Hepatocyte (in vitro differentiated cells): ENCODE results near the gene PRDX3. TPM values are rescaled to one million over a fixed set of nuclear protein-coding genes. Genes with fewer than 3 reads are reported as not detected.
A peak's percentile ranks its signal among the peaks of the same experiment; 100 is the strongest.

Source experiments
- DNase-seq: peaks from one replicate; pipeline ENCODE4 v3.0.0-alpha.2; 2016; ENCODE audit warnings: low spot score
- H2AFZ ChIP-seq: fragments of 200-600 bp; sonication (generic); 2 replicates; pipeline ENCODE4 v1.6.0; 2016; ENCODE audit warnings: antibody characterized with exemption, mild to moderate bottlenecking
- H3K27ac ChIP-seq: fragments of 200-600 bp; sonication (generic); 2 replicates; pipeline ENCODE4 v1.5.1; 2016; ENCODE audit warnings: mild to moderate bottlenecking
- H3K27me3 ChIP-seq: fragments of 200-600 bp; sonication (generic); 2 replicates; pipeline ENCODE4 v1.6.1; 2016
- H3K36me3 ChIP-seq: fragments of 200-600 bp; sonication (generic); replicated peaks from 2 replicates; pipeline ENCODE4 v1.5.1; 2016; ENCODE audit warnings: low read depth; ENCODE audit not compliant: insufficient read depth
- H3K4me1 ChIP-seq: fragments of 200-600 bp; sonication (generic); 2 replicates; pipeline ENCODE4 v1.5.1; 2016; ENCODE audit warnings: mild to moderate bottlenecking, moderate library complexity; ENCODE audit not compliant: insufficient read depth
- H3K4me2 ChIP-seq: fragments of 200-600 bp; sonication (generic); 2 replicates; pipeline ENCODE4 v1.6.0; 2016
- H3K4me3 ChIP-seq: fragments of 200-600 bp; sonication (generic); 2 replicates; pipeline ENCODE4 v1.5.1; 2016; ENCODE audit warnings: mild to moderate bottlenecking
- H3K79me2 ChIP-seq: fragments of 200-600 bp; sonication (generic); 2 replicates; pipeline ENCODE4 v1.6.0; 2017; ENCODE audit warnings: mild to moderate bottlenecking
- H3K9me2 ChIP-seq: fragments of 200-600 bp; sonication (generic); replicated peaks from 2 replicates; pipeline ENCODE4 v1.6.0; 2017; ENCODE audit warnings: mild to moderate bottlenecking; ENCODE audit not compliant: insufficient read depth
- H3K9me3 ChIP-seq: fragments of 200-600 bp; sonication (generic); 2 replicates; pipeline ENCODE4 v1.5.1; 2016; ENCODE audit warnings: low read depth, mild to moderate bottlenecking
- H4K20me1 ChIP-seq: fragments of 200-600 bp; sonication (generic); 2 replicates; pipeline ENCODE4 v1.6.0; 2016; ENCODE audit warnings: mild to moderate bottlenecking; ENCODE audit not compliant: insufficient read depth, poor library complexity, severe bottlenecking
- CTCF ChIP-seq: fragments of 200-600 bp; sonication (generic); IDR thresholded peaks from 2 replicates; pipeline ENCODE4 v1.5.1; 2016; ENCODE audit warnings: antibody characterized with exemption, mild to moderate bottlenecking; ENCODE audit not compliant: poor library complexity
- EZH2 ChIP-seq: fragments of 200-600 bp; sonication (generic); IDR thresholded peaks from 2 replicates; pipeline ENCODE4 v1.6.1; 2016; ENCODE audit warnings: antibody characterized with exemption, mild to moderate bottlenecking, borderline replicate concordance
- EZH2phosphoT487 ChIP-seq: fragments of 200-600 bp; sonication (generic); IDR thresholded peaks from one replicate; pipeline ENCODE4 v1.6.1; 2018; ENCODE audit warnings: antibody characterized with exemption, mild to moderate bottlenecking, low read depth, moderate library complexity; ENCODE audit not compliant: unreplicated experiment, severe bottlenecking
- WGBS: methylation state at CpG from one replicate; pipeline ENCODE4 v1.1.6; 2016; ENCODE audit warnings: low lambda C conversion rate; ENCODE audit errors: missing lambda C conversion rate; 5-methylcytosine and 5-hydroxymethylcytosine counted together
- polyA plus RNA-seq: library from polyadenylated mRNA; unstranded; fragments of >200 nt; fragmentation: Nextera tagmentation; extraction: Ambion mirVana; gene quantifications from 2 replicates; pipeline ENCODE4 v1.2.1, GENCODE V29; 2016
- total RNA-seq: library from RNA; depleted of rRNA; stranded (reverse); fragments of >200 nt; gene quantifications from 2 replicates; pipeline ENCODE4 v1.2.3, GENCODE V29; 2014

Gene PRDX3
- total and polyA plus RNA-seq, 2 experiments from 2014 or later, result 294 to 333 TPM

GRCh38 chr10:119216127-119216526, 37.5 kb upstream of the PRDX3 start:
- DNase-seq, result no peak
- Histone ChIP-seq H3K4me3 (no peak overlapping the region), H3K79me2 (peaks cover 94% of the 10 kb centered on the region), H3K27me3 (no peaks in the 10 kb centered on the region), H3K9me3 (no peaks in the 10 kb centered on the region), H3K4me1 (peaks cover 63% of the 10 kb centered on the region), H3K9me2 (no peaks in the 10 kb centered on the region), H3K27ac (peak overlapping the region; percentile 18), H3K36me3 (no peaks in the 10 kb centered on the region), H4K20me1 (no peaks in the 10 kb centered on the region), H3K4me2 (no peak overlapping the region), H2AFZ (no peak overlapping the region)
- TF ChIP-seq EZH2phosphoT487, result no peak
- TF ChIP-seq CTCF, result no peak
- no peak for TF ChIP-seq EZH2
- 70% methylated on average over 5 of the region's 5 CpGs for WGBS

DNA sequence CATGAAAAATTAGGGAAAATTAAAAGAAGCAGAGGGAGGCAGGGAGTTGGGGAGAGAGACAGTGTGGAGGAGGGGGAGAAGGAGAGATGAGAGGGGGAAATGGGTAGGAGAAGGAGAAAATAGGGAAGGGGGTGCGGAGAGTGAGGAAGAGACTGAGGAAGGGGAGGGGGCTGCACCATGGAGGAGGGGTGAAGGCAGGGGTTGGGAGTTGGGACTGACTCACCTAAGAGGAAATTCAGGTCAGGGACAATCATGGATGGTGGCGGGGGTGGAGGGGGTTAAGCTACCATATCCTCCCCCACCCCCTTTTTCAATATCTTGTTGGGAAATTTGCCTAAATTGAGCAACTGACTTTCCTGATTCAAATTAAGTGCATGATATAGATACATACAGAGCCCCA, 36.8 kb upstream of the PRDX3 start:
- no peaks in the 10 kb centered on the region for H4K20me1 ChIP-seq
- TF ChIP-seq EZH2 (no peak), CTCF (no peak), EZH2phosphoT487 (no peak)
- peak overlapping the region; percentile 18 for H3K27ac ChIP-seq
- H3K4me2 ChIP-seq, result no peak overlapping the region
- no CpG with 5 or more reads among the region's 2 CpGs for WGBS
- peaks cover 60% of the 10 kb centered on the region for H3K4me1 ChIP-seq
- no peaks in the 10 kb centered on the region for H3K27me3 ChIP-seq
- H3K36me3 ChIP-seq, result no peaks in the 10 kb centered on the region
- no peaks in the 10 kb centered on the region for H3K9me2 ChIP-seq
- DNase-seq, result no peak
- H3K79me2 ChIP-seq, result peaks cover 94% of the 10 kb centered on the region
- no peaks in the 10 kb centered on the region for H3K9me3 ChIP-seq
- H2AFZ ChIP-seq, result no peak overlapping the region
- no peak overlapping the region for H3K4me3 ChIP-seq

DNA sequence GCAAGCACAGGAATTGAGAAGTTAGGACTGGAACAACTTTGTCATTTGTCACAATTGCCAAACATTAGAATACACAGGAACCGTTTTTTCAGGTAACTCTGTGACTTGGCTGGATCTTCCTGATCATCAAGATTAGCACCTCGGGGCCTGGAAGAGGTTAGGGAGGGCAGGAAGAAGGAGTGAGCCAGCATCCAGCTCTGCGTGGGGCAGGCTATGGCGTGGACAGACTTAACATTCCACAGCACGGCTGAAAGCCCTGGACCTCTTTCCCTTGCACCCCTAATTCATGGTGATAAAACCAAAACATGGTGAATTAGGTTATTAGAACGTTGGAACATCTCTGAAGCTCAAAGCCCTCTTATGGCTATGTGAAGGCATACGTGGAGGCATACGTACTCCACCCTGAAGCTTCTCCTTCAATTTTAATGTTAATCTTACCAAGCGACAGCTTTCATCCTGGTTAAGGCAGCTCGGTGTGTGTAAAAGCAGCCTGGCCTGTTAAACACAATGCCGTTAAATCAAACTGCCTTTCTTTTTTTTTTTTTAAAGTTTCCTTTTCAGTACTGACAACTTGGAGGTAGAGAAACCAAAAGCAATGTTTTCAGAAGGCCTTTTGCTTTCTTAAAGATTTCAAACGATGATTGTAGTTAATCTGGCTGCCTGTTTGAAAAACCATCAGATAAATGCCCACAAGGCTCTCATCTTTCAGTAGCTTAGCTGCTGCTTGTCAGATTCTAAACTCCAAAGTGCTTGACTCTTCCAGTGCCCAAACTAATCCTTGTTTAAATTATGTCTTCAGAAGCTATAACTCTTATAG, 33.2 kb upstream of the PRDX3 start:
- no peaks in the 10 kb centered on the region for H3K9me3 ChIP-seq
- H2AFZ ChIP-seq, result no peak overlapping the region
- peaks cover 78% of the 10 kb centered on the region for H3K79me2 ChIP-seq
- no peak overlapping the region for H3K4me3 ChIP-seq
- no peak for TF ChIP-seq EZH2
- no peak for TF ChIP-seq CTCF
- TF ChIP-seq EZH2phosphoT487, result no peak
- 21% methylated on average over 12 of the region's 12 CpGs for WGBS
- no peaks in the 10 kb centered on the region for H3K9me2 ChIP-seq
- DNase-seq, result no peak
- H3K27me3 ChIP-seq, result no peaks in the 10 kb centered on the region
- no peaks in the 10 kb centered on the region for H4K20me1 ChIP-seq
- H3K4me2 ChIP-seq, result peak overlapping the region; percentile 83
- no peaks in the 10 kb centered on the region for H3K36me3 ChIP-seq
- H3K4me1 ChIP-seq, result peaks cover 47% of the 10 kb centered on the region
- H3K27ac ChIP-seq, result peak overlapping the region; percentile 92
